DMS79 (cell line): Measurements from ENCODE around the gene HTR1D.

ENCODE experiments used
- DNase-seq: peaks from one replicate; lab custom pipeline; 2025; lab: John Stamatoyannopoulos, UW

HTR1D gene

DNA sequence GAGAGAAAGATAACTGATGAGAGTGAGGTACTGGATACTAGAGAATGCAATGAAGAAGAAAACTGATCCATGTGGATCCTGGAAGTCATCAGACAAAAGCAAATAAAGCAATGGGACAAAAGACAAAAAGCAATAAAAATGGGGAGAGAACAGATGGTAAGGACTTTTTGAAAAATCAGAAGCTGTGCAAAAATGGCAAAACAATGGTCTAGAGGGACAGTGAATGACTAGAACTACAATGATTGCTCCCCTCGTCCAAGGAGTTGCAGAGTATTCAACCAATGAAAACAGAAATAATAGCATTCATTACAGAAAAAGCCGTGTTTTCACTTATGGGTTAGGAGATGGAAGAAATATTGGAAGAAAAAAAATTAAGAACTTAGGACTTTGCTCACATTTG lies 67.2 kb downstream of the HTR1D start:
- no peak for DNase-seq

DNA sequence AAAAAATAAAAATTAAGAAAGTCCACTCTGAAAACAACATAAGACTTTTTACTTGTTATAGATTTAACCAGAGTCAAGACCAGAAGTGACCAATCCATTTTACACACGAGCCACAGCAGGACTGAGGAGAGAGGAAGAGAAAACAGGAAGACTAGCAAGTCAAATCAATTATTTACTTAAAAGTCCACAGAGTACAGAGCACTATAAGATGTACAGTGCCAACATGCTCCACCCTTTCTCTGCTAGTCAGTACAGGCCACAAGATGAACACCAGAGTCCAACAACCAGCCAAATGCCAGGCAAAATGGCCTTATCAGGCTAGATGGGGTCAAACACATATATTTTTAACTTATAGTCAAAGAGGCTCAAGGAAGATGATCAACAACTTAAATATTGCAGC lies 68.2 kb downstream of the HTR1D start:
- DNase-seq, result no peak

DNA sequence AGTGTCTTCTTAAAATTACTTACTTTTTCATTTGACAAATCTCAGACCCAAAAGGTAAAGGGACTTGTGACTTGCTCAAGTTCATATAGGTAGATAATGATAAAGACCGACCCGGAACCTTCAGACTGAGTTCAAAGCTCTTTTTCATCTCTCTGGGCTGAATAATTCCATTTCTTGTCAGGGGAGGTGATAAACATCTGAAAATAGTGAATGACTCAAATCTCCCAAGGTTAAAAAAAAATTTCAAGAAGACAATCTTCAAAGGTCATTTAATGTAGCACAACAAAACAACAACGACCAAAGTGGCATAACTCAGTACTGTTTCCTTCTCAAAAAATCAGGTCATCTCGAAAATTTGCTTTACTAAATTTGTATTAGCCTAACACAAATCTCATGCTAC lies 69.2 kb downstream of the HTR1D start:
- no peak for DNase-seq
